K562 (cell line): ENCODE data around the gene ALKBH3. TPM values are rescaled to one million over a fixed set of nuclear protein-coding genes. Genes with fewer than 3 reads are reported as not detected.

ENCODE experiments used
- BCOR ChIP-seq: fragments of 450-650 bp; IDR thresholded peaks from 2 replicates; pipeline ENCODE4 v1.6.1; 2016
- CBX2 ChIP-seq: fragments of 200-600 bp; sonication (generic); IDR thresholded peaks from one replicate; pipeline ENCODE4 v1.6.1; 2012; ENCODE audit warnings: mild to moderate bottlenecking, low read length, inconsistent platforms; ENCODE audit not compliant: insufficient read depth, poor library complexity, severe bottlenecking
- CREM ChIP-seq: IDR thresholded peaks from 2 replicates; pipeline ENCODE4 v1.6.1; 2014; ENCODE audit warnings: antibody characterized with exemption, low read depth
- CTBP1 ChIP-seq: fragments of 450-650 bp; IDR thresholded peaks from 2 replicates; pipeline ENCODE4 v1.6.1; 2016; ENCODE audit warnings: borderline replicate concordance
- DIDO1 ChIP-seq: fragments of 450-650 bp; IDR thresholded peaks from 2 replicates; pipeline ENCODE4 v1.6.1; 2016; ENCODE audit warnings: low read depth, missing biosample characterization, missing genetic modification characterization
- HDAC1 ChIP-seq, 2 experiments: fragments of 450-650 bp; IDR thresholded peaks; 2 replicates each; pipeline ENCODE4 v1.6.1; 2016 to 2017; ENCODE audit warnings: inconsistent platforms in 1 of 2, mild to moderate bottlenecking in 1 of 2, moderate library complexity in 1 of 2
- HDAC3 ChIP-seq: fragments of 450-650 bp; IDR thresholded peaks from 2 replicates; pipeline ENCODE4 v1.6.1; 2018; ENCODE audit warnings: borderline replicate concordance, mild to moderate bottlenecking, moderate library complexity; ENCODE audit not compliant: partially characterized antibody
- HDGF ChIP-seq: fragments of 450-650 bp; IDR thresholded peaks from 2 replicates; pipeline ENCODE4 v1.6.1; 2016
- HMGN3 ChIP-seq: IDR thresholded peaks from 2 replicates; pipeline ENCODE4 v1.6.1; 2011; ENCODE audit warnings: borderline replicate concordance, low read depth, mild to moderate bottlenecking, mixed read lengths, low read length; ENCODE audit not compliant: insufficient read length; ENCODE audit errors: extremely low read depth
- HNRNPUL1 ChIP-seq: fragments of 200-400 bp; formaldehyde crosslinking; IDR thresholded peaks from 2 replicates; pipeline ENCODE4 v1.6.1; 2017; ENCODE audit warnings: low read length
- HSF4 ChIP-seq: fragments of 250-450 bp; sonication (Bioruptor Pico); IDR thresholded peaks from 2 replicates; pipeline ENCODE4 v2.1.2; 2022; ENCODE audit warnings: mild to moderate bottlenecking, moderate library complexity, borderline replicate concordance
- JUND ChIP-seq, 2 experiments: IDR thresholded peaks; 2 replicates in 1 of 2; 3 replicates in 1 of 2; pipeline ENCODE4 v1.6.1; 2011; ENCODE audit warnings: borderline replicate concordance in 2 of 2, low read depth in 2 of 2, low read length in 2 of 2, improper control_type of control experiment in 1 of 2, missing biosample characterization in 1 of 2, missing genetic modification characterization in 1 of 2, missing genetic modification reagents in 1 of 2
- LARP7 ChIP-seq: fragments of 450-650 bp; IDR thresholded peaks from 2 replicates; pipeline ENCODE4 v1.6.1; 2016
- MAFF ChIP-seq: IDR thresholded peaks from 2 replicates; pipeline ENCODE4 v1.6.1; 2012; ENCODE audit warnings: low read length, improper control_type of control experiment
- MAFG ChIP-seq: fragments of 450-650 bp; conservative IDR thresholded peaks from 2 replicates; pipeline ENCODE4 v1.6.1; 2016; ENCODE audit warnings: missing genetic modification characterization, missing compliant biosample characterization
- NBN ChIP-seq: fragments of 450-650 bp; IDR thresholded peaks from 2 replicates; pipeline ENCODE4 v1.6.1; 2016; ENCODE audit warnings: low read depth, mild to moderate bottlenecking
- NCOA6 ChIP-seq: fragments of 450-650 bp; IDR thresholded peaks from 2 replicates; pipeline ENCODE4 v1.6.1; 2017; ENCODE audit warnings: mild to moderate bottlenecking
- PCBP1 ChIP-seq: fragments of 200-400 bp; formaldehyde crosslinking; IDR thresholded peaks from 2 replicates; pipeline ENCODE4 v1.6.1; 2018; ENCODE audit warnings: mild to moderate bottlenecking, low read depth, low read length; ENCODE audit not compliant: poor library complexity, severe bottlenecking
- PRPF4 ChIP-seq: fragments of 200-400 bp; formaldehyde crosslinking; IDR thresholded peaks from one replicate; pipeline ENCODE4 v1.6.1; 2017; ENCODE audit warnings: low read length, low read depth, mild to moderate bottlenecking; ENCODE audit not compliant: insufficient read depth, poor library complexity, severe bottlenecking
- SRSF1 ChIP-seq: fragments of 200-400 bp; formaldehyde crosslinking; IDR thresholded peaks from 2 replicates; pipeline ENCODE4 v1.6.1; 2017; ENCODE audit warnings: mild to moderate bottlenecking, low read depth, low read length, moderate library complexity
- ZSCAN29 ChIP-seq: fragments of 450-650 bp; IDR thresholded peaks from 2 replicates; pipeline ENCODE4 v1.6.1; 2017
- polyA plus RNA-seq, 8 experiments: library from polyadenylated mRNA; depleted of rRNA in 4 of 8; stranded (reverse) in 5 of 8; unstranded in 3 of 8; fragments of >200 nt; fragmentation: Nextera tagmentation in 2 of 8; fragmentation: Illumina TruSeq in 1 of 8; extraction: Ambion mirVana in 2 of 8; extraction: Trizol in 1 of 8; gene quantifications; 2 replicates each; pipeline versions ENCODE4 v1.2.1 to v1.2.3, GENCODE V29; 2011 to 2014; ENCODE audit warnings: inconsistent platforms in 1 of 8, missing spikeins in 1 of 8
- total RNA-seq, 7 experiments: library from RNA; depleted of rRNA in 6 of 7; stranded (reverse); fragments of >200 nt in 6 of 7; fragmentation: Illumina TruSeq in 2 of 7; extraction: Trizol in 2 of 7; gene quantifications; 2 replicates each; pipeline versions ENCODE4 v1.2.1 to v1.2.3, GENCODE V29; 2011 to 2021; ENCODE audit warnings: low replicate concordance in 1 of 7
- TF ChIP-seq, protein P1 (sequence below): IDR thresholded peaks from 2 replicates; pipeline ENCODE4 v1.6.1; 2011; ENCODE audit not compliant: insufficient read length; ENCODE audit errors: extremely low read depth
- TF ChIP-seq, protein P2 (sequence below): fragments of 200-800 bp; sonication (Bioruptor generic); IDR thresholded peaks from 2 replicates; pipeline ENCODE4 v1.6.1; 2017; ENCODE audit warnings: missing genetic modification characterization, missing compliant biosample characterization
- TF ChIP-seq, protein P3 (sequence below), 2 experiments: fragments of 450-650 bp; IDR thresholded peaks; 2 replicates each; pipeline ENCODE4 v1.6.1; 2016
- TF ChIP-seq, protein P4 (sequence below): fragments of 450-650 bp; IDR thresholded peaks from 2 replicates; pipeline ENCODE4 v1.6.1; 2016; ENCODE audit warnings: missing biosample characterization, missing genetic modification characterization

The ALKBH3 gene
- total and polyA plus RNA-seq, 9 of the 15 experiments (the other 6 are each of a cell fraction or from before 2014, with no cell fraction given): 16.0 to 49.9 (median 36.5) TPM

DNA sequence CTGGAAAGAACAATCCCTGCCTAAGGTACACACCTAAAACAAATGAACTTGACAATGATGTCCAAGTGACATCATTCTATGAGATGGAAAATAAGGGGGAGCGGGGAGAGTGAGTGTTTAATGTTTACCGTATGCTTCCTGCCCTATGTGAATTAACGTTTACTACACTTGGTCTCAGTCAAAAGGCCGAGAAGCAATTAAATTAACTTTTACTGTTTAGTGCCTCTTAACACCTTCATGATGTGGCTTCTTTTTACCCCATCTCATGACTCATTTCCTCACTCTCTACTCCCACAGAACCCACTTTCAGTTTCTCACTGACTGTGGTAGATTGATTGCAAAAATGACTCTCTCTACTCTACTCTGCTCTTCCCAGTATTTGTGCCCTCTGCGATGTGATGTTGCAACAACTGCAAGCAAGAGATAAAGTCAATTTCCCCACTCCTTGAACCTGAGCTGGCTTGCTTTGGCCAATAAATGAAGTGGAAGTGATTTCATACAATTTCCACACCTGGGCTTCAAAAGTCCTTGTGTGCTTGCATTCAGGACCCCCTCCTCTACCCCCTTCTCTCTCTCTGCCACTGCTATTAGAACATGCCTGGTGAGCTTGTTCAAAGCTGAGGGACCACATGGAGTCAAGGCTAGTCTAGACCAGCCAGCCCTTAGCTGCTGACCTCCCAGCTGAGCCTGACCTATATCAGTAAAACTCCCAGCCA lies 11.6 kb upstream of the ALKBH3 start (continued):
- TF ChIP-seq, protein P1, sequence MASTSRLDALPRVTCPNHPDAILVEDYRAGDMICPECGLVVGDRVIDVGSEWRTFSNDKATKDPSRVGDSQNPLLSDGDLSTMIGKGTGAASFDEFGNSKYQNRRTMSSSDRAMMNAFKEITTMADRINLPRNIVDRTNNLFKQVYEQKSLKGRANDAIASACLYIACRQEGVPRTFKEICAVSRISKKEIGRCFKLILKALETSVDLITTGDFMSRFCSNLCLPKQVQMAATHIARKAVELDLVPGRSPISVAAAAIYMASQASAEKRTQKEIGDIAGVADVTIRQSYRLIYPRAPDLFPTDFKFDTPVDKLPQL: no peak
- TF ChIP-seq ZSCAN29 (no peak), CBX2 (no peak), HDAC3 (peak; percentile 76), NCOA6 (no peak), HSF4 (CRISPR knock-in tag) (no peak), SRSF1 (no peak), HMGN3 (no peak), MAFF (peak; percentile 2; the same call in 1 of the 2 replicates), PCBP1 (no peak), BCOR (0 out of 2 replicates have a peak, but pooled peaks have one; percentile 28), JUND (IDR thresholded peaks at IDR 0.05; ENCODE audit: borderline replicate concordance, low read depth, low read length) (peak; percentile 98), JUND (tag; IDR thresholded peaks at IDR 0.05; ENCODE audit: borderline replicate concordance, low read depth, low read length) (peak; percentile 94), LARP7 (no peak), PRPF4 (no peak), HDGF (no peak), CTBP1 (peak; percentile 87; the same call in 1 of the 2 replicates), NBN (peak; percentile 91; the same call in 1 of the 2 replicates), MAFG (tag) (peak; percentile 72), HNRNPUL1 (no peak), CREM (peak; percentile 57; the same call in 1 of the 2 replicates), DIDO1 (peak; percentile 35; the same call in 1 of the 2 replicates), HDAC1 (IDR thresholded peaks at IDR 0.05) (peak in 1 of 2 experiments; percentile 83; a peak in 2 of 4 replicates)
- TF ChIP-seq, protein P2, sequence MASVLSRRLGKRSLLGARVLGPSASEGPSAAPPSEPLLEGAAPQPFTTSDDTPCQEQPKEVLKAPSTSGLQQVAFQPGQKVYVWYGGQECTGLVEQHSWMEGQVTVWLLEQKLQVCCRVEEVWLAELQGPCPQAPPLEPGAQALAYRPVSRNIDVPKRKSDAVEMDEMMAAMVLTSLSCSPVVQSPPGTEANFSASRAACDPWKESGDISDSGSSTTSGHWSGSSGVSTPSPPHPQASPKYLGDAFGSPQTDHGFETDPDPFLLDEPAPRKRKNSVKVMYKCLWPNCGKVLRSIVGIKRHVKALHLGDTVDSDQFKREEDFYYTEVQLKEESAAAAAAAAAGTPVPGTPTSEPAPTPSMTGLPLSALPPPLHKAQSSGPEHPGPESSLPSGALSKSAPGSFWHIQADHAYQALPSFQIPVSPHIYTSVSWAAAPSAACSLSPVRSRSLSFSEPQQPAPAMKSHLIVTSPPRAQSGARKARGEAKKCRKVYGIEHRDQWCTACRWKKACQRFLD (CRISPR knock-in tag): peak; percentile 94
- TF ChIP-seq, protein P3, sequence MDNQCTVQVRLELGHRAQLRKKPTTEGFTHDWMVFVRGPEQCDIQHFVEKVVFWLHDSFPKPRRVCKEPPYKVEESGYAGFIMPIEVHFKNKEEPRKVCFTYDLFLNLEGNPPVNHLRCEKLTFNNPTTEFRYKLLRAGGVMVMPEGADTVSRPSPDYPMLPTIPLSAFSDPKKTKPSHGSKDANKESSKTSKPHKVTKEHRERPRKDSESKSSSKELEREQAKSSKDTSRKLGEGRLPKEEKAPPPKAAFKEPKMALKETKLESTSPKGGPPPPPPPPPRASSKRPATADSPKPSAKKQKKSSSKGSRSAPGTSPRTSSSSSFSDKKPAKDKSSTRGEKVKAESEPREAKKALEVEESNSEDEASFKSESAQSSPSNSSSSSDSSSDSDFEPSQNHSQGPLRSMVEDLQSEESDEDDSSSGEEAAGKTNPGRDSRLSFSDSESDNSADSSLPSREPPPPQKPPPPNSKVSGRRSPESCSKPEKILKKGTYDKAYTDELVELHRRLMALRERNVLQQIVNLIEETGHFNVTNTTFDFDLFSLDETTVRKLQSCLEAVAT (IDR thresholded peaks at IDR 0.05): peak in 1 of 2 experiments; percentile 56; a peak in 1 of 4 replicates
- TF ChIP-seq, protein P4, sequence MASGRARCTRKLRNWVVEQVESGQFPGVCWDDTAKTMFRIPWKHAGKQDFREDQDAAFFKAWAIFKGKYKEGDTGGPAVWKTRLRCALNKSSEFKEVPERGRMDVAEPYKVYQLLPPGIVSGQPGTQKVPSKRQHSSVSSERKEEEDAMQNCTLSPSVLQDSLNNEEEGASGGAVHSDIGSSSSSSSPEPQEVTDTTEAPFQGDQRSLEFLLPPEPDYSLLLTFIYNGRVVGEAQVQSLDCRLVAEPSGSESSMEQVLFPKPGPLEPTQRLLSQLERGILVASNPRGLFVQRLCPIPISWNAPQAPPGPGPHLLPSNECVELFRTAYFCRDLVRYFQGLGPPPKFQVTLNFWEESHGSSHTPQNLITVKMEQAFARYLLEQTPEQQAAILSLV (tag): peak; percentile 96
